Lung microvascular endothelial cell (primary cell): ENCODE results near the gene TAS1R1. TPM values are rescaled to one million over a fixed set of nuclear protein-coding genes. Genes with fewer than 3 reads are reported as not detected.
"Not testable (repeated sequence)": the region's sequence is repeated elsewhere in the genome, so short reads cannot be mapped to it uniquely, and the experiment has no call there.

Experiments
- DNase-seq, 2 donors: peaks; one replicate each; pipeline versions ENCODE4 v3.0.0 to v3.0.0-alpha.2; 2010; ENCODE audit warnings: low read depth in 2 of 2
- total RNA-seq: library from RNA; depleted of rRNA; stranded (reverse); fragments of >200 nt; gene quantifications from 2 replicates; pipeline ENCODE4 v1.2.1, GENCODE V29; 2014

The TAS1R1 gene
- total RNA-seq, 1 donor from 2014 or later: not detected

- DNase-seq: no peak
Observed at GRCh38 chr1:6588128-6588892, 33.2 kb downstream of the TAS1R1 start.

GRCh38 chr1:6588893-6589520 is 33.9 kb downstream of the TAS1R1 start:
- DNase-seq: no peak

GRCh38 chr1:6590046-6590445 is 34.9 kb downstream of the TAS1R1 start:
- DNase-seq: no peak

GRCh38 chr1:6591222-6591621 is 36.1 kb downstream of the TAS1R1 start:
- DNase-seq: no peak

GRCh38 chr1:6591644-6592043 is 36.5 kb downstream of the TAS1R1 start:
- DNase-seq: no peak

GRCh38 chr1:6592441-6592840 is 37.3 kb downstream of the TAS1R1 start:
- no peak for DNase-seq

- DNase-seq: no peak
Observed at GRCh38 chr1:6592865-6593593, 37.9 kb downstream of the TAS1R1 start.

GRCh38 chr1:6593810-6594209 is 38.7 kb downstream of the TAS1R1 start:
- no peak for DNase-seq

GRCh38 chr1:6594977-6595740 is 40.1 kb downstream of the TAS1R1 start:
- DNase-seq: no peak

- peak in 1 of 2 donors; percentile 54 for DNase-seq
Observed at GRCh38 chr1:6596351-6596750, 41.2 kb downstream of the TAS1R1 start.

- DNase-seq: no peak
Observed at GRCh38 chr1:6596886-6597776, 42.0 kb downstream of the TAS1R1 start.

GRCh38 chr1:6597777-6598131 is 42.6 kb downstream of the TAS1R1 start:
- no peak for DNase-seq

GRCh38 chr1:6599141-6599975 is 44.3 kb downstream of the TAS1R1 start:
- DNase-seq: peak in 1 of 2 donors; percentile 38

GRCh38 chr1:6599991-6600390 is 44.9 kb downstream of the TAS1R1 start:
- DNase-seq: not testable (repeated sequence)

- peak in 1 of 2 donors; percentile 21 for DNase-seq
Observed at GRCh38 chr1:6600410-6601048, 45.4 kb downstream of the TAS1R1 start.

GRCh38 chr1:6601049-6601922 is 46.2 kb downstream of the TAS1R1 start:
- DNase-seq: peak; percentile 77 to 92

- DNase-seq: peak; percentile 74
Observed at GRCh38 chr1:6601923-6602668, 47.0 kb downstream of the TAS1R1 start.
